ENCODE measurements around the gene CASP5. TPM values are rescaled to one million over a fixed set of nuclear protein-coding genes. Genes with fewer than 3 reads are reported as not detected.
A peak's percentile ranks its signal among the peaks of the same experiment; 100 is the strongest.

Gene CASP5
- total RNA-seq, 1 experiment from 2014 or later, result not detected

- peak; percentile 93 for ATAC-seq
Observed at GRCh38 chr11:104968856-104969776, 53.9 kb downstream of the CASP5 start.

GRCh38 chr11:104968355-104968855 lies 54.6 kb downstream of the CASP5 start, which contains the start of gene CASP4:
CASP4 (minus strand) TSS chr11:104968574; CDS start chr11:104968525, 49 bp downstream.
- ChIA-PET POLR2A (no interaction called here), CTCF (interaction anchor here (0.7 to 2.3 kb wide), 2 partner anchors 32 to 420 kb away, joined by 3 to 7 read pairs; no protein-coding TSS in a partner anchor)
- peaks cover 54% of the 10 kb centered on the region for H3K36me3 Mint-ChIP-seq
- H3K27ac Mint-ChIP-seq, result peak within 1 kb of the TSS; percentile 70; the same call in 1 of the 2 replicates
- no peak for TF ChIP-seq SMAD3 (CRISPR knock-in tag; IDR thresholded peaks at IDR 0.05; ENCODE audit: borderline replicate concordance)
- no peak for TF ChIP-seq FOXK1 (CRISPR knock-in tag; IDR thresholded peaks at IDR 0.05)
- no peak for TF ChIP-seq PRRX2 (CRISPR knock-in tag; IDR thresholded peaks at IDR 0.05)
- TF ChIP-seq RORB (CRISPR knock-in tag; IDR thresholded peaks at IDR 0.05), result no peak
- TF ChIP-seq, protein P1, sequence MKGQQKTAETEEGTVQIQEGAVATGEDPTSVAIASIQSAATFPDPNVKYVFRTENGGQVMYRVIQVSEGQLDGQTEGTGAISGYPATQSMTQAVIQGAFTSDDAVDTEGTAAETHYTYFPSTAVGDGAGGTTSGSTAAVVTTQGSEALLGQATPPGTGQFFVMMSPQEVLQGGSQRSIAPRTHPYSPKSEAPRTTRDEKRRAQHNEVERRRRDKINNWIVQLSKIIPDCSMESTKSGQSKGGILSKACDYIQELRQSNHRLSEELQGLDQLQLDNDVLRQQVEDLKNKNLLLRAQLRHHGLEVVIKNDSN (CRISPR knock-in tag; IDR thresholded peaks at IDR 0.05), result no peak
- TF ChIP-seq NR2C2 (CRISPR knock-in tag; IDR thresholded peaks at IDR 0.05), result no peak
- peaks cover 19% of the 10 kb centered on the region for H3K4me1 Mint-ChIP-seq
- no peaks in the 10 kb centered on the region for H3K27me3 Mint-ChIP-seq (ENCODE audit: low read depth)
- DNase-seq (ENCODE audit: low spot score), result no peak
- no peak for ATAC-seq
- H3K9me3 Mint-ChIP-seq, result peaks cover 60% of the 10 kb centered on the region
- no peak within 1 kb of the TSS for H3K4me3 Mint-ChIP-seq

More at GRCh38 chr11:104968856-104969776, 53.9 kb downstream of the CASP5 start:
- TF ChIP-seq SOX15 (CRISPR knock-in tag; IDR thresholded peaks at IDR 0.05) (no peak), EMX1 (CRISPR knock-in tag; IDR thresholded peaks at IDR 0.05) (no peak), ZNF263 (CRISPR knock-in tag; IDR thresholded peaks at IDR 0.05; ENCODE audit: low read depth) (no peak), SMAD3 (CRISPR knock-in tag; IDR thresholded peaks at IDR 0.05; ENCODE audit: borderline replicate concordance) (no peak), NFATC4 (CRISPR knock-in tag; IDR thresholded peaks at IDR 0.05) (no peak), GABPB1 (CRISPR knock-in tag; IDR thresholded peaks at IDR 0.05) (no peak), CTCF (IDR thresholded peaks at IDR 0.05) (no peak), ATF3 (CRISPR knock-in tag; conservative IDR thresholded peaks at IDR 0.05) (no peak), NFYB (CRISPR knock-in tag; conservative IDR thresholded peaks at IDR 0.05; ENCODE audit: low read depth) (no peak), HMGA2 (CRISPR knock-in tag; IDR thresholded peaks at IDR 0.05) (no peak), JUN (CRISPR knock-in tag; IDR thresholded peaks at IDR 0.05) (no peak)
- TF ChIP-seq, protein P2, sequence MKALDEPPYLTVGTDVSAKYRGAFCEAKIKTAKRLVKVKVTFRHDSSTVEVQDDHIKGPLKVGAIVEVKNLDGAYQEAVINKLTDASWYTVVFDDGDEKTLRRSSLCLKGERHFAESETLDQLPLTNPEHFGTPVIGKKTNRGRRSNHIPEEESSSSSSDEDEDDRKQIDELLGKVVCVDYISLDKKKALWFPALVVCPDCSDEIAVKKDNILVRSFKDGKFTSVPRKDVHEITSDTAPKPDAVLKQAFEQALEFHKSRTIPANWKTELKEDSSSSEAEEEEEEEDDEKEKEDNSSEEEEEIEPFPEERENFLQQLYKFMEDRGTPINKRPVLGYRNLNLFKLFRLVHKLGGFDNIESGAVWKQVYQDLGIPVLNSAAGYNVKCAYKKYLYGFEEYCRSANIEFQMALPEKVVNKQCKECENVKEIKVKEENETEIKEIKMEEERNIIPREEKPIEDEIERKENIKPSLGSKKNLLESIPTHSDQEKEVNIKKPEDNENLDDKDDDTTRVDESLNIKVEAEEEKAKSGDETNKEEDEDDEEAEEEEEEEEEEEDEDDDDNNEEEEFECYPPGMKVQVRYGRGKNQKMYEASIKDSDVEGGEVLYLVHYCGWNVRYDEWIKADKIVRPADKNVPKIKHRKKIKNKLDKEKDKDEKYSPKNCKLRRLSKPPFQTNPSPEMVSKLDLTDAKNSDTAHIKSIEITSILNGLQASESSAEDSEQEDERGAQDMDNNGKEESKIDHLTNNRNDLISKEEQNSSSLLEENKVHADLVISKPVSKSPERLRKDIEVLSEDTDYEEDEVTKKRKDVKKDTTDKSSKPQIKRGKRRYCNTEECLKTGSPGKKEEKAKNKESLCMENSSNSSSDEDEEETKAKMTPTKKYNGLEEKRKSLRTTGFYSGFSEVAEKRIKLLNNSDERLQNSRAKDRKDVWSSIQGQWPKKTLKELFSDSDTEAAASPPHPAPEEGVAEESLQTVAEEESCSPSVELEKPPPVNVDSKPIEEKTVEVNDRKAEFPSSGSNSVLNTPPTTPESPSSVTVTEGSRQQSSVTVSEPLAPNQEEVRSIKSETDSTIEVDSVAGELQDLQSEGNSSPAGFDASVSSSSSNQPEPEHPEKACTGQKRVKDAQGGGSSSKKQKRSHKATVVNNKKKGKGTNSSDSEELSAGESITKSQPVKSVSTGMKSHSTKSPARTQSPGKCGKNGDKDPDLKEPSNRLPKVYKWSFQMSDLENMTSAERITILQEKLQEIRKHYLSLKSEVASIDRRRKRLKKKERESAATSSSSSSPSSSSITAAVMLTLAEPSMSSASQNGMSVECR (CRISPR knock-in tag; IDR thresholded peaks at IDR 0.05; ENCODE audit: borderline replicate concordance), result no peak
- TF ChIP-seq, protein P1 (CRISPR knock-in tag; IDR thresholded peaks at IDR 0.05), result no peak
- TF ChIP-seq, protein P3, sequence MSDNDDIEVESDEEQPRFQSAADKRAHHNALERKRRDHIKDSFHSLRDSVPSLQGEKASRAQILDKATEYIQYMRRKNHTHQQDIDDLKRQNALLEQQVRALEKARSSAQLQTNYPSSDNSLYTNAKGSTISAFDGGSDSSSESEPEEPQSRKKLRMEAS (CRISPR knock-in tag; IDR thresholded peaks at IDR 0.05), result no peak
- CTCF ChIA-PET, result interaction anchor here (0.7 to 2.3 kb wide), 5 partner anchors 12 to 438 kb away, joined by 3 to 7 read pairs (median 4); no protein-coding TSS in a partner anchor
- Mint-ChIP-seq H3K27ac (peak overlapping the region; percentile 70; the same call in 1 of the 2 replicates), H3K36me3 (peaks cover 55% of the 10 kb centered on the region), H3K27me3 (ENCODE audit: low read depth) (no peaks in the 10 kb centered on the region), H3K4me1 (peaks cover 19% of the 10 kb centered on the region), H3K4me3 (no peak overlapping the region), H3K9me3 (peaks cover 60% of the 10 kb centered on the region)
- POLR2A ChIA-PET, result no interaction called here
- DNase-seq (ENCODE audit: low spot score), result peak; percentile 34

Data from WTC11 (cell line).